ENCODE measurements around the gene CDK6.

GRCh38 chr7:92849322-92849721, 12.9 kb upstream of the CDK6 start:
- TF ChIP-seq POLR2A (IDR thresholded peaks at IDR 0.05; ENCODE audit: low read depth, low read length) (no peak), POLR2AphosphoS5 (IDR thresholded peaks at IDR 0.05; ENCODE audit: low read depth, low read length) (no peak), TAF1 (IDR thresholded peaks at IDR 0.05; ENCODE audit: borderline replicate concordance, low read depth, low read length) (no peak)
